Caco-2 (cell line): ENCODE data around the gene DPH1. TPM values are rescaled to one million over a fixed set of nuclear protein-coding genes. Genes with fewer than 3 reads are reported as not detected.

Experiments used
- BruUV-seq: library from RNA; stranded (reverse); fragments of 400-500 nt; replicated peaks from 2 replicates; lab custom pipeline; 2021; lab: Mats Ljungman, UMichigan
- CTCF ChIA-PET: fragments of 300-600 bp; sonication (Branson Sonifier 250); formaldehyde crosslinking; loops from one replicate; lab custom pipeline; 2022; ENCODE audit warnings: antibody characterized with exemption; lab: Charles Lee
- POLR2A ChIA-PET: fragments of 300-600 bp; sonication (Branson Sonifier 250); formaldehyde crosslinking; loops from one replicate; lab custom pipeline; 2022; ENCODE audit warnings: antibody characterized with exemption; lab: Charles Lee
- DNase-seq, 2 experiments: peaks; one replicate each; pipeline versions ENCODE4 v3.0.0 to v3.0.0-alpha.2; 2020 to 2022
- H3K27me3 ChIP-seq: replicated peaks from 2 replicates; pipeline ENCODE4 v1.6.0; 2011; ENCODE audit warnings: low read length; ENCODE audit not compliant: control insufficient read depth, insufficient read depth
- H3K36me3 ChIP-seq: 2 replicates; pipeline ENCODE4 v1.5.1; 2011; ENCODE audit warnings: low read length; ENCODE audit not compliant: control insufficient read depth, insufficient read depth
- H3K4me1 ChIP-seq: fragments of 250-450 bp; sonication (Bioruptor Pico); 2 replicates; pipeline ENCODE4 v1.5.1; 2020; ENCODE audit warnings: mild to moderate bottlenecking
- H3K4me3 ChIP-seq: 2 replicates; pipeline ENCODE4 v1.5.1; 2011; ENCODE audit warnings: low read depth, mild to moderate bottlenecking, control low read depth, low read length
- H3K9me3 ChIP-seq: fragments of 250-450 bp; sonication (Bioruptor Pico); 2 replicates; pipeline ENCODE4 v1.5.1; 2020; ENCODE audit warnings: mild to moderate bottlenecking, moderate library complexity
- H3K27ac Mint-ChIP-seq: one replicate; pipeline ENCODE4 v1.8.0; 2022; ENCODE audit warnings: mixed read lengths; ENCODE audit not compliant: unreplicated experiment
- H3K27me3 Mint-ChIP-seq: one replicate; pipeline ENCODE4 v1.8.0; 2022; ENCODE audit warnings: mixed read lengths; ENCODE audit not compliant: insufficient read depth, unreplicated experiment
- H3K36me3 Mint-ChIP-seq: one replicate; pipeline ENCODE4 v1.8.0; 2022; ENCODE audit warnings: mild to moderate bottlenecking, mixed read lengths; ENCODE audit not compliant: insufficient read depth, unreplicated experiment
- H3K4me1 Mint-ChIP-seq: one replicate; pipeline ENCODE4 v1.8.0; 2022; ENCODE audit warnings: low read depth, mixed read lengths; ENCODE audit not compliant: unreplicated experiment
- H3K4me3 Mint-ChIP-seq: one replicate; pipeline ENCODE4 v1.8.0; 2022; ENCODE audit warnings: mild to moderate bottlenecking, moderate library complexity, mixed read lengths; ENCODE audit not compliant: unreplicated experiment
- H3K9me3 Mint-ChIP-seq: one replicate; pipeline ENCODE4 v1.8.0; 2022; ENCODE audit warnings: mixed read lengths; ENCODE audit not compliant: unreplicated experiment
- intact Hi-C: fragments of 100-400 bp; cut with micrococcal nuclease; formaldehyde crosslinking; loops from one replicate; pipeline ENCODE4 v1.10.0; 2022; ENCODE audit not compliant: unreplicated experiment
- total RNA-seq: library from RNA; stranded (reverse); gene quantifications from 2 replicates; pipeline ENCODE4 v1.2.3, GENCODE V29; 2022
- TF ChIP-seq, protein P1 (sequence below), 2 experiments: fragments of 200-600 bp in 1 of 2; IDR thresholded peaks; 1 replicate in 1 of 2; 2 replicates in 1 of 2; pipeline versions ENCODE4 v1.5.1 to v1.8.0; 2011 to 2022; ENCODE audit warnings: antibody characterized with exemption in 1 of 2, control low read depth in 1 of 2, inconsistent platforms in 1 of 2, low read depth in 1 of 2, low read length in 1 of 2, mild to moderate bottlenecking in 1 of 2, moderate library complexity in 1 of 2; ENCODE audit not compliant: insufficient read depth in 1 of 2, severe bottlenecking in 1 of 2, unreplicated experiment in 1 of 2

DPH1 gene
- total RNA-seq, 1 experiment from 2014 or later = 52.0 TPM

DNA sequence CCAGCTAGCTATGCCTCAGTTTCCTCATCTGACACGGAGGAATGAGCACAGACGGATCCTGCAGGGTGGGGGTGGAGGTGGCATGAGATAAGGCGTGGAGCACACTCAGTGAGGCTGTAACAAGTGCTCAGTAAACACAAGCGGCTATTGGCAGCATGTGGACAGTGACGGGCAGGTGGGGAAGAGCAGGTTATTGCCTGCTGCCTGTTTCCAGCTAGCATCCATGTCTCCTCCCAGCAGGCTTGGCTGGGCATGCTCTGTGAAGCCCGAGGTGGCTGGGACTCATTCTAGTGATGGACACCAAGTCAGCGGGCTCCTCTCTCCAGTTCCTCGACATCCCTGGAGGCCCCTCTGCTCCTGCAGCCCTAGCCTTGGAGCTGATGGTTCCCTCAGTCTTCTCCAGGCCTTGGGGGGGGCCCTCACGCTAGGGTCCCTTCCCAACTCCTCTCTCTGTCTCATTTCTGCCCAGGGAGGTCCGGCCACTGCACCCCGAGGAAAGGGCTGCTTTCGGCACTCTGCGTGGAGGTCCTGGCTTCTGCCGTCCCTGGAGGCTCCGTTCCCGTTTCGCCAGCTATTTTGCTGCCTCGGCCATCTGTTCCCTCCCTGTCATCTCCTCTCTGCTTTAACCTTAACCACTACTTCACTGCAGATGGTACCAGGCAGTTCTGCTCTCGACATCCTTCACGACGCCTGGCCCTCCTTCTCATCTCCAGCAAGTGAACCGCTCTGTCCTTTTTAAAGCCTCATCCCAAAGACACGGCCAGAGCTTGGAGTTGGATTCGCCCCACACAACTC, 11.0 kb upstream of the DPH1 start:
- no peak for DNase-seq
- H3K27me3 ChIP-seq = peaks cover 2% of the 10 kb centered on the region; the same call in 1 of the 2 replicates
- Mint-ChIP-seq H3K27ac (no peak overlapping the region), H3K36me3 (peaks cover 1% of the 10 kb centered on the region), H3K4me3 (no peak overlapping the region), H3K9me3 (no peaks in the 10 kb centered on the region), H3K27me3 (peaks cover 13% of the 10 kb centered on the region), H3K4me1 (no peaks in the 10 kb centered on the region)
- H3K4me3 ChIP-seq = no peak overlapping the region
- intact Hi-C loops = no loop called here
- H3K4me1 ChIP-seq = peaks cover 3% of the 10 kb centered on the region; the same call in 1 of the 2 replicates
- BruUV-seq = no TSS peak
- POLR2A ChIA-PET = interaction anchor here (0.6 kb wide), 1 partner anchor 16 kb away, joined by 7 read pairs; no protein-coding TSS in a partner anchor
- H3K36me3 ChIP-seq = no peaks in the 10 kb centered on the region
- CTCF ChIA-PET = interaction anchor here (2.4 kb wide), 1 partner anchor 110 kb away, joined by 11 read pairs; no protein-coding TSS in a partner anchor
- TF ChIP-seq, protein P1, sequence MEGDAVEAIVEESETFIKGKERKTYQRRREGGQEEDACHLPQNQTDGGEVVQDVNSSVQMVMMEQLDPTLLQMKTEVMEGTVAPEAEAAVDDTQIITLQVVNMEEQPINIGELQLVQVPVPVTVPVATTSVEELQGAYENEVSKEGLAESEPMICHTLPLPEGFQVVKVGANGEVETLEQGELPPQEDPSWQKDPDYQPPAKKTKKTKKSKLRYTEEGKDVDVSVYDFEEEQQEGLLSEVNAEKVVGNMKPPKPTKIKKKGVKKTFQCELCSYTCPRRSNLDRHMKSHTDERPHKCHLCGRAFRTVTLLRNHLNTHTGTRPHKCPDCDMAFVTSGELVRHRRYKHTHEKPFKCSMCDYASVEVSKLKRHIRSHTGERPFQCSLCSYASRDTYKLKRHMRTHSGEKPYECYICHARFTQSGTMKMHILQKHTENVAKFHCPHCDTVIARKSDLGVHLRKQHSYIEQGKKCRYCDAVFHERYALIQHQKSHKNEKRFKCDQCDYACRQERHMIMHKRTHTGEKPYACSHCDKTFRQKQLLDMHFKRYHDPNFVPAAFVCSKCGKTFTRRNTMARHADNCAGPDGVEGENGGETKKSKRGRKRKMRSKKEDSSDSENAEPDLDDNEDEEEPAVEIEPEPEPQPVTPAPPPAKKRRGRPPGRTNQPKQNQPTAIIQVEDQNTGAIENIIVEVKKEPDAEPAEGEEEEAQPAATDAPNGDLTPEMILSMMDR (IDR thresholded peaks at IDR 0.05; ENCODE audit: insufficient read depth in 1 of 2, low read depth in 1 of 2, low read length in 1 of 2, severe bottlenecking in 1 of 2, unreplicated experiment in 1 of 2) = no peak
- H3K9me3 ChIP-seq = 0 out of 2 replicates have a peak, but pooled peaks cover 6% of the 10 kb centered on the region

DNA sequence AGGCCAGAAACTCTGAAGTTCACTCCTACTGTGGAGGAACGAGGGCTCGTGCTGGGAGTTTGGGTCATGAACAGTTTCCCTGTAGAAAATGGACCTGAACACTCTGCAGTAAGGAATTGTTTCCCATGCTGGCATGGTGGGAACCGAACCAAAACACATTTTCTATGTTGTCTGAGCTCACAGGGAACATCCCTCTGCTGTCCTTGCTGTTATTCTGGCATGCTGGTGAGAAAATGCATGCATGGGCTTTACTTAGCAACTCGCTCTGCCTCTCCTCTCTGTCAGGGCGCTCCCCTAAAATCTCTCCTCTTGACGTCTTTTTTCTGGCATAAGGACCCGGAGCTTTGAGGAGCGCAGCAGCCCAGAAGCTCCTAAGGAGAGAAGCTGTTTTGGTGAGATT, 10.2 kb upstream of the DPH1 start:
- ChIA-PET POLR2A (interaction anchor here (0.6 kb wide), 1 partner anchor 16 kb away, joined by 7 read pairs; no protein-coding TSS in a partner anchor), CTCF (interaction anchor here (2.4 kb wide), 1 partner anchor 111 kb away, joined by 11 read pairs; no protein-coding TSS in a partner anchor)
- no peaks in the 10 kb centered on the region for H3K4me1 Mint-ChIP-seq
- Histone ChIP-seq H3K36me3 (no peaks in the 10 kb centered on the region), H3K4me3 (no peak overlapping the region), H3K27me3 (peaks cover 6% of the 10 kb centered on the region), H3K4me1 (peaks cover 11% of the 10 kb centered on the region; the same call in 1 of the 2 replicates), H3K9me3 (no peaks in the 10 kb centered on the region)
- BruUV-seq = no TSS peak
- no peaks in the 10 kb centered on the region for H3K9me3 Mint-ChIP-seq
- H3K36me3 Mint-ChIP-seq = peaks cover 6% of the 10 kb centered on the region
- DNase-seq = no peak
- intact Hi-C loops = no loop called here
- TF ChIP-seq, protein P1 (IDR thresholded peaks at IDR 0.05; ENCODE audit: insufficient read depth in 1 of 2, low read depth in 1 of 2, low read length in 1 of 2, severe bottlenecking in 1 of 2, unreplicated experiment in 1 of 2) = no peak
- H3K27ac Mint-ChIP-seq = no peak overlapping the region
- peaks cover 13% of the 10 kb centered on the region for H3K27me3 Mint-ChIP-seq
- H3K4me3 Mint-ChIP-seq = no peak overlapping the region

- no peak for DNase-seq
- Histone ChIP-seq H3K4me3 (no peak overlapping the region), H3K27me3 (peaks cover 6% of the 10 kb centered on the region), H3K4me1 (peaks cover 17% of the 10 kb centered on the region; the same call in 1 of the 2 replicates), H3K9me3 (no peaks in the 10 kb centered on the region), H3K36me3 (no peaks in the 10 kb centered on the region)
- BruUV-seq = no TSS peak
- POLR2A ChIA-PET = no interaction called here
- intact Hi-C loops = no loop called here
- TF ChIP-seq, protein P1 (IDR thresholded peaks at IDR 0.05; ENCODE audit: insufficient read depth in 1 of 2, low read depth in 1 of 2, low read length in 1 of 2, severe bottlenecking in 1 of 2, unreplicated experiment in 1 of 2) = no peak
- CTCF ChIA-PET = interaction anchor here (2.4 kb wide), 1 partner anchor 112 kb away, joined by 11 read pairs; no protein-coding TSS in a partner anchor
- no peaks in the 10 kb centered on the region for H3K9me3 Mint-ChIP-seq
- H3K4me3 Mint-ChIP-seq = no peak overlapping the region
- no peaks in the 10 kb centered on the region for H3K4me1 Mint-ChIP-seq
- no peak overlapping the region for H3K27ac Mint-ChIP-seq
- peaks cover 11% of the 10 kb centered on the region for H3K27me3 Mint-ChIP-seq
- H3K36me3 Mint-ChIP-seq = peaks cover 6% of the 10 kb centered on the region
Measured at GRCh38 chr17:2020721-2021120, 9.2 kb upstream of the DPH1 start.
